ENCODE results near the gene DIDO1. TPM values are rescaled to one million over a fixed set of nuclear protein-coding genes. Genes with fewer than 3 reads are reported as not detected.

DIDO1 gene
- total and polyA plus RNA-seq, 9 of the 15 experiments (the other 6 are each of a cell fraction or from before 2014, with no cell fraction given): 4.4 to 46.8 (median 31.2) TPM

DNA sequence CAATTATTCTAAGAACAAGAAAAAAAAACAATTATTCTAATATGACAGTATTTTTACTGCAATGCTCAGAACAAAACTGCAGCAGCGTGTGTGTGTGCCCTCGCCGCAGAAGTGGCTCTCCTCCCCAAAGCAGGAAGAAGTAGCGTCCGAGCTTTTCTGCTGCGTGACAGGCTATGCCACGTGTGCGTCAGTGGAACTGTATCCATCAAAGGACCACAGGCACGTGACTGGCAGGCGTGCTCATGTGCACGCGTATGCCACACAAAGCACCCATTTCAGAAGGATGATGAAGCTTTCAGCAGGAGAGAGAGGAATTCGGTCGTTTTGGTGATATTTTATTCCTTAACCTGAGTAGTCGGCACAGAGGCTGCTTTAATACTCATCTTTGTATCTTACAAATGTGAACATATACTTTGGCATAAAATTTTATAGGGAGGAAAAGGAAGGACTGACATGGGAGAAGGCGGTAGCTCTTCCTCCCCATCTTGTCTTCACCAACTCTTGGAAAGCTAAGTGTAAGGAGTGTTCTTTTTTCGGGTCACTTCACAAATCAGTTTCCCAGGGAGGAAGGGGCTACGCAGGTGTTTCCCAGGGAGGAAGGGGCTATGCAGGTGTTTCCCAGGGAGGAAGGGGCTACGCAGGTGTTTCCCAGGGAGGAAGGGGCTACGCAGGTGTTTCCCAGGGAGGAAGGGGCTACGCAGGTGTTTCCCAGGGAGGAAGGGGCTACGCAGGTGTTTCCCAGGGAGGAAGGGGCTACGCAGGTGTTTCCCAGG, 68.1 kb downstream of the DIDO1 start (continued):
- TF ChIP-seq, protein P1, sequence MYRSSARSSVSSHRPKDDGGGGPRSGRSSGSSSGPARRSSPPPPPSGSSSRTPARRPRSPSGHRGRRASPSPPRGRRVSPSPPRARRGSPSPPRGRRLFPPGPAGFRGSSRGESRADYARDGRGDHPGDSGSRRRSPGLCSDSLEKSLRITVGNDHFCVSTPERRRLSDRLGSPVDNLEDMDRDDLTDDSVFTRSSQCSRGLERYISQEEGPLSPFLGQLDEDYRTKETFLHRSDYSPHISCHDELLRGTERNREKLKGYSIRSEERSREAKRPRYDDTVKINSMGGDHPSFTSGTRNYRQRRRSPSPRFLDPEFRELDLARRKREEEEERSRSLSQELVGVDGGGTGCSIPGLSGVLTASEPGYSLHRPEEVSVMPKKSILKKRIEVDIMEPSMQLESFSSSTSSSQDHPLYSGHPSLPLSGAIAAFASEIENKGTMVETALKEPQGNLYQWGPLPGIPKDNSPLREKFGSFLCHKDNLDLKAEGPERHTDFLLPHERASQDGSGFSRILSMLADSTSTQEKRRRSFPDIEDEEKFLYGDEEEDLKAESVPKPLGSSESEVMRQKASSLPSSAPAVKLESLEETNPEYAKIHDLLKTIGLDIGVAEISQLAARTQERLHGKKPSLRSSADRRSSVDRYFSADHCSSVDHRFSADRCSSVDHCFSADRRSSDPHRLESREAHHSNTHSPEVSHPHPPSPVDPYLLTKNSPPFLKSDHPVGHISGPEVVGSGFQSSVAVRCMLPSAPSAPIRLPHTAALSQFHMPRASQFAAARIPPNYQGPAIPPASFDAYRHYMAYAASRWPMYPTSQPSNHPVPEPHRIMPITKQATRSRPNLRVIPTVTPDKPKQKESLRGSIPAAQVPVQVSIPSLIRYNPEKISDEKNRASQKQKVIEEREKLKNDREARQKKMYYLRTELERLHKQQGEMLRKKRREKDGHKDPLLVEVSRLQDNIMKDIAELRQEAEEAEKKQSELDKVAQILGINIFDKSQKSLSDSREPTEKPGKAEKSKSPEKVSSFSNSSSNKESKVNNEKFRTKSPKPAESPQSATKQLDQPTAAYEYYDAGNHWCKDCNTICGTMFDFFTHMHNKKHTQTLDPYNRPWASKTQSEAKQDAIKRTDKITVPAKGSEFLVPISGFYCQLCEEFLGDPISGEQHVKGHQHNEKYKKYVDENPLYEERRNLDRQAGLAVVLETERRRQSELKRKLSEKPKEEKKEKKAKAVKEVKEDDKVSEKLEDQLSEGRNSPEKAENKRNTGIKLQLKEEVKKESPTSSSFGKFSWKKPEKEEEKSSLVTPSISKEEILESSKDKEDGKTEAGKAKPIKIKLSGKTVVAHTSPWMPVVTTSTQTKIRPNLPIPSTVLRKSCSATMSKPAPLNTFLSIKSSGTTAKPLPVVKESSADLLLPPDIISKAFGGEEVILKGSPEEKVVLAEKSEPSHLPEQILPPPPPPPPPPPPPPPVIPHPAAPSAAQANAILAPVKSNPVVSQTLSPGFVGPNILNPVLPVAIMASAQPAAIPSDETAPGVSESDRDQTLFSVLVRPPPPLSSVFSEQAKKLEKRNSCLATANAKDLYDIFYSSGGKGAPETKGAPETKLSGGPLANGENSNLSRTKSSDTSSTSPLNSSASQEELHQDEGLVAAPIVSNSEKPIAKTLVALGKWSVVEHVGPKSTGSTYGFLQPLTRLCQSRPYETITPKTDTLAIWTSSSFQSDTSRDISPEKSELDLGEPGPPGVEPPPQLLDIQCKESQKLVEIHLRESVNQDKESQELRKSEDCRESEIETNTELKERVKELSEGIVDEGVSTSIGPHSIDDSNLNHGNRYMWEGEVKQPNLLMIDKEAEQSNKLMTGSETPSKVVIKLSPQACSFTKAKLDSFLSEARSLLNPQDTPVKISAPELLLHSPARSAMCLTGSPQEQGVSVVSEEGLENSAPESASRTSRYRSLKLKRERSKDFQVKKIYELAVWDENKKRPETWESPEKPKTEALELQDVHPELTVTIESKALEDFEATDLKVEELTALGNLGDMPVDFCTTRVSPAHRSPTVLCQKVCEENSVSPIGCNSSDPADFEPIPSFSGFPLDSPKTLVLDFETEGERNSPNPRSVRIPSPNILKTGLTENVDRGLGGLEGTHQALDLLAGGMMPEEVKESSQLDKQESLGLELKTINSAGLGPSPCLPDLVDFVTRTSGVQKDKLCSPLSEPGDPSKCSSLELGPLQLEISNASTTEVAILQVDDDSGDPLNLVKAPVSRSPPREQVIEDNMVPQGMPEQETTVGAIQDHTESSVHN (IDR thresholded peaks at IDR 0.05; ENCODE audit: borderline replicate concordance in 1 of 2, low read depth in 1 of 2): no peak

All from K562 (cell line).